Spinal cord (tissue), 10 donors: ENCODE data around the gene EFCAB10. TPM values are rescaled to one million over a fixed set of nuclear protein-coding genes. Genes with fewer than 3 reads are reported as not detected.

Experiments
- DNase-seq, 6 donors: peaks; one replicate each; pipeline versions ENCODE4 v3.0.0 to v3.0.0-alpha.2; 2013 to 2015; ENCODE audit warnings: low spot score in 6 of 6, low read depth in 4 of 6
- H3K27ac ChIP-seq: one replicate; pipeline ENCODE4 v1.5.1; 2013; ENCODE audit warnings: low read depth, low read length, control low read depth
- H3K27me3 ChIP-seq: one replicate; pipeline ENCODE4 v1.6.1; 2013; ENCODE audit warnings: low read length; ENCODE audit not compliant: control insufficient read depth, insufficient read depth
- H3K36me3 ChIP-seq: one replicate; pipeline ENCODE4 v1.6.1; 2013; ENCODE audit warnings: low read length; ENCODE audit not compliant: control insufficient read depth, insufficient read depth
- H3K4me1 ChIP-seq: one replicate; pipeline ENCODE4 v1.6.1; 2013; ENCODE audit warnings: low read length; ENCODE audit not compliant: control insufficient read depth, insufficient read depth
- H3K4me3 ChIP-seq: one replicate; pipeline ENCODE4 v1.5.1; 2013; ENCODE audit warnings: low read depth, low read length, control low read depth
- H3K9me3 ChIP-seq: one replicate; pipeline ENCODE4 v1.6.1; 2013; ENCODE audit warnings: low read length; ENCODE audit not compliant: control insufficient read depth, insufficient read depth
- WGBS: methylation state at CpG from one replicate; pipeline ENCODE4 v1.1.5; 2013; ENCODE audit warnings: missing lambda C conversion rate; ENCODE audit not compliant: insufficient coverage; 5-methylcytosine and 5-hydroxymethylcytosine counted together
- polyA plus RNA-seq, 2 donors: library from polyadenylated mRNA; unstranded; fragments of 120-200 nt; gene quantifications; one replicate each; pipeline ENCODE4 v1.2.1, GENCODE V29; 2013; ENCODE audit not compliant: insufficient read length in 2 of 2
- total RNA-seq, 2 donors: library from RNA; depleted of rRNA in 1 of 2; stranded (reverse); fragments of 120-200 nt in 1 of 2; fragments of >200 nt in 1 of 2; gene quantifications; one replicate each; pipeline versions ENCODE4 v1.2.3 to v1.2.4, GENCODE V29; 2013 to 2014
- donor health status: healthy.

EFCAB10 gene
- total and polyA plus RNA-seq, 4 donors = 5.2 to 10.1 (median 6.4) TPM

- peaks cover 19% of the 10 kb centered on the region for H3K4me1 ChIP-seq
- no peaks in the 10 kb centered on the region for H3K27me3 ChIP-seq
- peaks cover 42% of the 10 kb centered on the region for H3K36me3 ChIP-seq
- no peaks in the 10 kb centered on the region for H3K9me3 ChIP-seq
- 91% methylated on average over 11 of the region's 14 CpGs for WGBS
- no peak overlapping the region for H3K4me3 ChIP-seq
- no peak overlapping the region for H3K27ac ChIP-seq
- no peak for DNase-seq
These were observed 36.2 kb upstream of the EFCAB10 start for GRCh38 chr7:105617280-105618015.

- WGBS = 94% methylated on average over 20 of the region's 20 CpGs
- Histone ChIP-seq H3K9me3 (no peaks in the 10 kb centered on the region), H3K36me3 (peaks cover 46% of the 10 kb centered on the region)
These were observed 33.1 kb upstream of the EFCAB10 start for GRCh38 chr7:105614341-105614840.

GRCh38 chr7:105613611-105614330, 32.5 kb upstream of the EFCAB10 start:
- no peak for DNase-seq
- no peak overlapping the region for H3K4me3 ChIP-seq
- peaks cover 46% of the 10 kb centered on the region for H3K36me3 ChIP-seq
- 93% methylated on average over 32 of the region's 32 CpGs for WGBS
- H3K27me3 ChIP-seq = no peaks in the 10 kb centered on the region
- H3K27ac ChIP-seq = no peak overlapping the region
- H3K9me3 ChIP-seq = no peaks in the 10 kb centered on the region
- H3K4me1 ChIP-seq = peaks cover 8% of the 10 kb centered on the region

More at GRCh38 chr7:105614341-105614840, 33.1 kb upstream of the EFCAB10 start:
- no peak for DNase-seq
- Histone ChIP-seq H3K4me3 (no peak overlapping the region), H3K27ac (no peak overlapping the region), H3K27me3 (no peaks in the 10 kb centered on the region), H3K4me1 (peaks cover 8% of the 10 kb centered on the region)

- Histone ChIP-seq H3K4me1 (peaks cover 7% of the 10 kb centered on the region), H3K36me3 (peaks cover 43% of the 10 kb centered on the region), H3K9me3 (no peaks in the 10 kb centered on the region), H3K4me3 (no peak overlapping the region), H3K27me3 (no peaks in the 10 kb centered on the region), H3K27ac (no peak overlapping the region)
- WGBS = 93% methylated on average over 2 of the region's 9 CpGs
- no peak for DNase-seq
These were observed 31.5 kb upstream of the EFCAB10 start for GRCh38 chr7:105612806-105613205.

GRCh38 chr7:105611856-105612775, 30.8 kb upstream of the EFCAB10 start:
- 81% methylated on average over 9 of the region's 16 CpGs for WGBS
- H3K27me3 ChIP-seq = no peaks in the 10 kb centered on the region
- DNase-seq = peak in 1 of 6 donors; percentile 29
- no peak overlapping the region for H3K27ac ChIP-seq
- peaks cover 39% of the 10 kb centered on the region for H3K36me3 ChIP-seq
- no peak overlapping the region for H3K4me3 ChIP-seq
- H3K9me3 ChIP-seq = no peaks in the 10 kb centered on the region
- H3K4me1 ChIP-seq = peaks cover 4% of the 10 kb centered on the region

- Histone ChIP-seq H3K27ac (no peak overlapping the region), H3K4me1 (peaks cover 4% of the 10 kb centered on the region), H3K36me3 (peaks cover 31% of the 10 kb centered on the region), H3K27me3 (no peaks in the 10 kb centered on the region), H3K9me3 (no peaks in the 10 kb centered on the region), H3K4me3 (no peak overlapping the region)
- no CpG with 5 or more reads among the region's 8 CpGs for WGBS
- peak in 1 of 6 donors; percentile 43 for DNase-seq
These were observed 29.1 kb upstream of the EFCAB10 start for GRCh38 chr7:105610165-105610930.

GRCh38 chr7:105602325-105603305, 21.3 kb upstream of the EFCAB10 start:
- Histone ChIP-seq H3K27ac (no peak overlapping the region), H3K36me3 (no peaks in the 10 kb centered on the region), H3K4me1 (peaks cover 3% of the 10 kb centered on the region), H3K9me3 (no peaks in the 10 kb centered on the region), H3K4me3 (no peak overlapping the region), H3K27me3 (no peaks in the 10 kb centered on the region)
- DNase-seq = peak in 2 of 6 donors; percentile 21 to 32
- 81% methylated on average over 10 of the region's 19 CpGs for whole genome bisulfite sequencing
